ELR (cell line): ENCODE measurements around the gene STIMATE.
A peak's percentile ranks its signal among the peaks of the same experiment; 100 is the strongest.

Experiments
- DNase-seq: peaks from one replicate; pipeline ENCODE4 v3.0.0-alpha.2; 2015; ENCODE audit warnings: low read depth

Gene STIMATE

DNA sequence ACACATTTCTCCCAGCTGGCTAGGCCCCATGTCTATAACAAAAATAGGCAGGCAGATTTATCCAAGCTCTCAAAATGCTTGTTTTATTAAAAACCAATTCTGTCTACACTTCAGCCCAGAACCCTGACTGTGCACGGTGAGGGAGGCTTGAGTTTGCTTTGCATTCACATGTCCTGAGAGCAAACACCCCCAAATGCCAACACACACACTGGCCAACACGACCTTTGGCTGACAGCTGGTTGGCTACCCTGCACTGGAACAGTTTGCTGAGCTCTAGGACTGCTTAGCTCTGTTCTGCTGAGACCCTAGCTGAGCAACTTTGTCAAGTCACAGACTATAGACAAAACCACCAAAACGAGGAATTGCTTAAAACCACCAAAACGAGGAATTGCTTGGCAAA, 3.6 kb downstream of the STIMATE start:
- no peak for DNase-seq

DNA sequence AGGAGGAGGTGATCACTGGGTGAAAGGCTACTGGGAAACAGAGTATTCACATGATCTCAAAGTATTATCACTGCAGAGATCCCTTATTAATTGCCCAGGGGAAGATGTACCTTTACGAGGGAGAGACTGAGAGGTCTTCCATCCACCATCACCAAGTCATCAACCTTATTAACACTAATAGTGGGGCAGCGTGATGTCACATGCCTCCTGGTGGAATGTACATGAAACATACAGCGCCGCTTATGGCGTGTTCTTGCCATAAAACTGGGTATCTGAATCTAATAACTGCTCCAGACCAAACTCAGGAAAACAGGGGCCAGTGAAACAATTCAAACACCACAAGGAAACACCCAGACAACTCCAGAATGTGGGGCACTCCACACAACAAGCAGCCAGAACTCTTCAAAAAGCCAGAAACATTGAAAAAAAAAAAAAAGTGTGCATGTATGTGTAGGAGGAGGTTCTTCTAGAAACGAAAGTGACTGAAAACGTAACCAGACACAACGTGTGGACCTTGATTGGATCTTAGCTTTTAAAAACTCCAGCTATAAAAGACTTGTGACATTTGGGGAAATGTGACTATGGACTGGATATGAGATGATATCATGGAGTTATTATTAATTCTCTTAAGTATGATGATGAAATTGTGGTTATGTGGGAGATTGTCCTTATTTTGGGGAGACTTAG, 4.6 kb downstream of the STIMATE start:
- peak; percentile 19 for DNase-seq

DNA sequence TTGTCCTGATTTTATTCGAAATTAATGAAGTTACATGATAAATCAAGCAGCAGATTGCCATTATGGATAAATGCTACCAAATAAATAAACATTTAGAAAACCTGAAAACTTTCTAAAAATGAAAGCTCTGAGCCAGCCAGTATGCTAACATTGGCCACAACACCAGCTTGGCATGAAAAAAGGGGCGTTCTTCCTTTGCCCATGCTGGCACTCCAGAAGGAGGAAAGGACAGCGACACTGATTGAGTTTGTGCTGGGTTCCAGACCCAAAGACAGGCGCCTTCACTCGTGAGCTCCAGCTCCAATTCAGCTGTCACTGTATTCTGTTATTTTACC, 5.1 kb downstream of the STIMATE start:
- peak; percentile 25 for DNase-seq

DNA sequence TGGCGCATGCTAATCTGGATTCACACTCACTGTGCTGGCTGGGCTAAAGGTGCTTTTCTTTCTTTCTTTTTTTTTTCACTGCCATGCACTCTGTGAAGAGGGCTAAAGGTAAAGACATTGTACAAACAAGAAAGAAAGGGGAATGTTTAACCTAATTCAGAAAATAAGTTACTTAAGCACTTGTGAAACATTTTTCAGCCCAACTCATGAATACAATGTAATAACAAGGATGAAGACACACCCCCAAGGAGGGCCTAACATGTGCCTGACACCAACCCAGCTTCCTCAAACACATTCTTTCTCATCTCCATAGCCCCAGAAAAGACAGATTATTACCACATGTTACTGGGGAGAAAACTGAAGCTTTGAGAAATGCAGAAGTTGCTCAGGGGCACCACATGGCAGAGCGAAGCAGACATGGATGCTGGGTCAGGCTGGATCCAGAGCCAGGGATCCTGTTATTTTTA, 5.7 kb downstream of the STIMATE start:
- no peak for DNase-seq

DNA sequence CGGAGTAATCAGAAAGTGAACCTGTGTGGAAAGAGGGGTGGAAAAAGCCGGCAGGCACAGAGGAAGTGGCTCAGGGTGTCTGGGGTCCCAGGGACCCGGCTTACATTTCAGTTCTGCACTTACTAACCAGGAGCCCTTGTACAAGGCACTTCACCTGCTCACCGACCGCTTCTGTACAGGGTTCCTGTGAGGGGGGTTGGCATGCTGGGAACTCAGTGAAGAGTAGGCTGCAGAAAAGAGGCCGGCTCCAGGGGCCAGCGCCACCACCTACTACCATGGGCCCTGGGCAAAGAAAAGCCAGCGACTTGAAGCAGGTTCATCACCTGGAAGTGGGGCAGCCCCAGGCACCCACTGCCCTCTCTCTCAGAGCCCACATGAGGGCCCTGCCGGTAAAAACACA, 6.2 kb downstream of the STIMATE start:
- DNase-seq = peak; percentile 14

DNA sequence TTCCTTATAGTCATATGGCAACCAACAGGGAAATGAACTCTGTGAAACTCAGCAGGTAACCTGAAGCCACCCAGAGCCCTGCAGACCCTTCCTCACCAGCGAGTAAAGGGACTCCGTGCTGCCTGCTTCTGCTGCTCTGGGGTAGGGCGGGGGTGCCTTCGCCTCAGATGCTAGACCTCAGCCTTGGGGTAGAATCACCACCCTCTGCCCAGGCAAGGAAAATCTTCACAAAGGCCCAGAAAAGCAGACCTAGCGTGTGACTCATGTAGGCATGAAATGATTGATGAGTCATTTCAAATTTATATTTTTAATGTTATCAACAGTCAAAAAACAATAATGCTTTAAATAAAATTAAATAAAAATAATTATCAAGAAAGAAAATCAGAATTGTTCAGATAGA, 6.6 kb downstream of the STIMATE start:
- peak; percentile 62 for DNase-seq

DNA sequence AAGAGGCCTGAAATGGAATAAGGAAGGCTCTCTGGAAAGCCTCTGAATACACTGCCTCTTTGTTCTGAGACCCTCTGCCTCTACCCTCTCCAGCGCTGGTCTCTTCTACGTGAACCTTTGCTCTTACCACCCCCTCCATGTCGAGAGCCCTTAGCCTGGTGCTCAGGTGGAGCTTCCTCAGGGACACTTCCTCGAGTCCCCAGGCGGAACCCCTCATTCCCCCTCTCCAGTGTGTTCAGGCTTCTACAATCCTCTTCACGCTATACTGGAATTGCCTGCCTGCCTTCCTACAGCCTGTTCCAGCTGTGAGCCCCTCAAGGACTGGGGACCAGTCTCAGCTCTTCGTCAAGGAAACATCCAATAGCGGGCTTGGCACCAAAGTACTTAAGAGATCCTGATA, 7.4 kb downstream of the STIMATE start:
- no peak for DNase-seq

DNA sequence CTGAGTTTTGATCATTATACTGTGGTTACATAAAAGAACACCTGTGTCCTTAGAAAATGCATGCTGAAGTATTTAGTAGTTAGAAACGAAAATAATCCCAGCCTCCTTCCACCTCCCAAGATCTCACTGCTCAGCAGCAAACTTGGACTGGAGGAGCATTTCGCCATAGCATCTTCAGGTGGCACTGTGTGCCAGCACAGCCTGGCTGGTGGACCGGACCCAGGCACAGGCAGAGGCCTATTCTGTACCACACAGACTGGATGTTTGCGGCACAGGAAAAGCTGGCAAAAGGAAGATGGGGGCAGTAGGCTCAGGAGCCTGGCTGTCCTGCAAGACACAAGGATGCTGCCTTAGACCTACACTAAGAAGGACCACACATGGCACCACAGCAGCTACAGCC, 10.2 kb downstream of the STIMATE start:
- no peak for DNase-seq

DNA sequence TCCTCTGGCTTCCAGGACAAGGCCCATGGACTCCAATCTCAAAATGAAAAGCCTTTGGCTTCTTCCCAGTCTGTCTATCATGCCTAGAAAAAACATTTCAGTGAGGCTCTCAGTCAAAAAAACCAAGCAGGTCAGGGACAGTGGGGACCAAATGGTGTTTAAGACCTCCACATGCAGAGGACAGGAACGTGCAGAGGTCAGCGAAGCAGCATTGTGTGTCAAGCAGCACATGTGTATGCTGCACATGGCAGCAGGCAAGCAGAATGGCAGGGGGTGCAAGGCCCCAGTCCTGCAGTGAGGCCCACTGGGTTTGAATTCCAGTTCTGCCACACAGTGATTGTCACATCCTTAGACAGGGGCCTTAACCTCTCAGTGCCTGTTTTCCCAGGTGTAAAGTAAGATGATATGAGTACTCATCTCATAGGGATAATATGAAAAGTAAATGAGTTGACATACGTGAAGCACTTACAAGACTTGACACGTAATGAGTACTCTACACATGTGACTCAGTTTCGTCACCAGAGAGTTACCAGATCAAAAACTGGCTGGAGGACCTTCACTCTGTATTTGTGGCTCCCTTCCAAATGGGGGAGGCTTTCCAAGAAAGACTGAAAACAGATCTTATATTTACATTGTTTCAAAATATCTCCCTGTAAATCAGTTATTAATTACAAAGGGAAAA, 11.2 kb downstream of the STIMATE start:
- DNase-seq = no peak

DNA sequence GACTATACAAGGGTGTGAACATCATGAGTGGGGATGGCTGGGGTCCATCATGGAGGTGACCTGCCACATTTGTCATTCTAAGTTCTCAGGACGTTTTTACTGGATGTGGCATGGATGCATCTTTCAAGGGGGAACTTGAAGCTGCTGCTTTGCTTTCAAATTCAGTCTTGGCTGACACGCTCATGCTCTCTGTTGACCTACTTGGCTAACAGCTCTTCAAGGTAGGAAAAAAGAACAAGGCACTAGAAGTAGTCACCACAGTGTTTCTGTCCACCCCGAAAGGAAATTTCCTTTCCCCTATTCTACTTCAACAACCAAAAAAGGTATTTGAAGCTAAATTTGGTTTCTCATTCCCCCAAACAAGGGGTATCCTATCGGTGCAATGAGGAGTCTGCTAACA, 15.0 kb downstream of the STIMATE start:
- DNase-seq = no peak

DNA sequence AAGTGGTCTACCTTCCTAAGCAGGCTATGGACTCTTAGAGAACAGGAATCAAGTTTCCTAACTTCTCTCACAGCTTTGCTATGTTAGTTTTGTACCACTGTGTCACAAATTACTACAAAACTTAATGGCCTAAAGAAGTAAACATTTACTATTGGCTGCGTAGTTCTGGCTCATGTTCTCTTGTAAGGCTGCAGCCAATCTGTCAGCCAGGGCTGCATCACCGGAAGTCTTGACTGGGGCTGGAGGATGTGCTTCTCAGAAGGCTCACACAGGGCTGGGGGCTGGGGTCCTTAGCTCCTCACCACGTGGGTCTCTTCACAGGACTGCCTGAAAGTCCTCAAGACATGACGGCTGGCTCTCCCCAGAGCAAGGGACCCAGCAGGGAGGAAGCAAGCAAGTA, 15.5 kb downstream of the STIMATE start:
- no peak for DNase-seq

DNA sequence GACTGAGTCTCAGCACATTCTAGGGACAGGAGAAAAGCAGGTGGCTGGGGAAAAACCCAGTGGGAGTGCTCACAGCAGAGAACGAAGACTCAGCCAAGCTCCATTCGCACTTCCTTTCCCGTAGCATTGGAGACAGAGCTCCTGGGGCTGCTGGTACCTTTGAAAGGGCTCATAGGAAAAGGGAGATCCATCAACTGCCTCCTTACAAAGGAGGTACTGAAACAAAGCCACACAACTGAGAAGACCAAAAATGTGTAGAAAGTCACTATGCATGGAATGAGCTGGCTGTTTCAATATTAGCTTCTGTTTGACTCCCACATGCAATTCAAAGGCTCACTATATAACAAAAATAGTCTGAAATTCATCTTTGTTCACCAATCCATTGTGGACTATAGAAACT, 16.9 kb downstream of the STIMATE start:
- no peak for DNase-seq

DNA sequence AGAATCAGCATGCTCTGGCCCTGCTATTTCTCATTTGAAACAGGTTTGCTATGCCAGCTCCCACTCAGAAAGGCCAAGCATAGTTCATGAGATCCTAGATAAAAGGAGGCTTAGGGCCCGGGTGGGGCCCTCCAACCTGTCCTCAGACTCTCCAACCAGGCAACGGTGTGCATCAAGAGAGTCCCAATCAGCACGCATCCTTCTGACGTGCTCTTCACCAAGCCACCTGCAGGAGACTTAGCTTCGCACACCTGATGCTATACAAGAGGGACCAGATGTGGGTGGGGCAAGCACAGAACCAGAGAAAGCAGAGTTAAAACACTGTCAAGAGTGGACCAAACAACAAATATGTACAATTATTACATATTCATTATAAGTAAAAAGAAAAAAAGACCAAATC, 17.3 kb downstream of the STIMATE start:
- DNase-seq = no peak

DNA sequence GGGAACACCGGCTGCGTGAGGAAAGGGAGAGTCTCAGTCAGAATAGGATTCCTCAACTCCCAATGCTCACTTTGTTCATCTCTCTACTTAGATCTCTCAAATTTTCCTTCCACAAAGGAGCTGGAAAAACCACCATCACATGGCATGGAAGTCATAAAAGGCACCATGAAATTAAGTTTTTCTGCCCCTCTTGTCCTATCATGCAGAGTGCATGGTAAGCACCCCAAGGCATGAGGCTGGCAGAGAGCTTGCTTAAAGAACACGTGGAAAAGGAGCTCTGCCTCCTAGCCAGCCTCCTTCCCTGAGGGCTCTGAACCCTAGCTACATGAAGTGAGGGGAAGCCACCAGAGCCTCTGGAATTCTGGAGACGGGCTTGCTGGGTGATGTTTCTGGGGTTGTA, 17.8 kb downstream of the STIMATE start:
- DNase-seq = no peak

DNA sequence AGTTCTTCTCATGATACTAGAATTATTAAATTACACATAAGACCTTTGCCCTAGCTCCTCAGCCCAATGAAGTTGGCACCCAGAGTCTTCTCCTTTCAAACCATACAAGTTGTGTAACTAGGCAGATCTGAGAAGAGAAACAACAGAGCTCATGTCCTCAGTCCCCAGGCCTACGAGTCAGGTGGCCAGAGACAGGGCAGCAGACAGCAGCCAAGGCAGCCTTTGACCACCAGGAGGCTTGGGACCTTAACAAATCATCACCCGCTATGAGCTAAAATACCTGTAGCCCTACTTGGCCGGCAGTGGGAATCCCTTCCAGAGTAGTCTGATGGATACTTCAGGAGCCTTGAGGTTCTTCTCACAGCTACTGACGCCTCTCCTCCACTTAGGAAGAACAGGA, 18.3 kb downstream of the STIMATE start:
- DNase-seq = peak; percentile 10

DNA sequence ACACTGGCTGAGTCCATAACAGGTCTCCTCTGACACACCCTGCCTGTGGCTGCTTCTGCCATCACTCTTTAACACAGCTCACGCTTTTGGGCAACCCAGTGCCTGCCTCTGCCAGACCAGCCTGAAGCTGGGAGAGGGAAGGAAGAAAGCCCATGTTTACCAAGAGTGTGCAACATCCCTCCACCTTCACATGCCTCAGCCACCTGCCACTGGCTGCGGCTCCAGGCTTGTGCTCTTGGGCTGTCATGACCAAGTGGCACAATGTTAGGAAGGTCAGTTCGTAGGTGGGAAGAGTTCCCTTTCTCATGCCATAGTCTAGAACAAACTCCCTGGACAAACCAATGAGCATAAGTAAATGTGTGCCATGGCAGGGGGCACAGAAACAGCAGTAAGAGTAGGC, 20.3 kb downstream of the STIMATE start:
- no peak for DNase-seq

DNA sequence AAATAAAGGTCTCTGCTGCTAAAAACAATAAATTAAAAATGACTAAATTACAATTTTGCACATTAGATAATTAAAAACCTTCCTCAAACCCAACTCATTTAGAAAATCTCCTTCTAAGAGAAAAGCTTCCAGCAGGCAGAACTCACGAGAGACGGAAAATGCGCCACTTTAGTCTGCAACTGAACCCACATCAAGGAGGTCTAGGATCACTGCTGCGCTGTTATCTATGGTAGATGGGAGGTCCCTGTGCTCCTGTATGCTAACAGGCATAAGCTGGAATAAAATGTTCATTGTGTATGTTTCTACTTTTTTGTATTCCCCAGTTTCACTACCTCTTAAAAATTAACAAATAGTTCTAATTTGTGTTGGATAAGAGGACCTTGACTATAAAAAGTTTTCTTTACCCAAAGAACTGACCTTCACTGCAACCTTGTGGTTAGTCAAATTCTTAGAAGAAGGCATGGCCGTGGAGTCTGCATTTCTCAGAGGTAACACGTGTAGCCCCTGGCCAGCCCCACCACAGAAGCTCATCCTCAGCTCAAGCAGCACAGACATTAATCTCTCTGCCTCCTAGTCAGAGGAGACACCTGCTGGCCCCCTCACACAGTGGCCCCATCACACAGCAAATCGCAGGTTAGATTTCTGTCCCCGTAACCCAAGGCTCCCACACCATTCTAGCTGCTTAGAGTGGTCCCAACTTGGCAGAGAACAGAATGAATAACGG, 22.3 kb downstream of the STIMATE start:
- DNase-seq = no peak

DNA sequence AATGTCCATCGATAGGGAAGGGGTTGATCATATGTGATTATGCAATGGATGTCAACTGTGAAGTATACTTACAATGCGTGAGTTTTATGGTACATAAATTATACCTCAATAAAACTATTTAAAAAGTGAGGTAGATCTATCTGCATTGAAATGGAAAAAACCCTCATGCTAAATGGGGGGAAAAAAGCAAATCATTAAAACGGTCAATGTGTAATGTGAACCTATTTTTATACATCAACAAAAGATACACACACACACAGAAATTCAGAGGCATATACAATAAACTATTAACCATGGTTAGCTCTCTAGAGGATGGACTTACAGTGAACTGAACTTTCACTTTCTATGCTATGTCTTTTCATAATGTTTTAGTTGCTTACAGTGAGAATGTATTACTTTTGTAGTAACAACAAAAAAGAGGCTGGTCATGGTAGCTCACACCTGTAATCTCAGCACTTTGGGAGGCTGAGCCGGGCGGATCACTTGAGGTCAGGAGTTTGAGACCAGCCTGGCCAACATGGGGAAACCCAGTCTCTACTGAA, 23.1 kb downstream of the STIMATE start:
- no peak for DNase-seq

DNA sequence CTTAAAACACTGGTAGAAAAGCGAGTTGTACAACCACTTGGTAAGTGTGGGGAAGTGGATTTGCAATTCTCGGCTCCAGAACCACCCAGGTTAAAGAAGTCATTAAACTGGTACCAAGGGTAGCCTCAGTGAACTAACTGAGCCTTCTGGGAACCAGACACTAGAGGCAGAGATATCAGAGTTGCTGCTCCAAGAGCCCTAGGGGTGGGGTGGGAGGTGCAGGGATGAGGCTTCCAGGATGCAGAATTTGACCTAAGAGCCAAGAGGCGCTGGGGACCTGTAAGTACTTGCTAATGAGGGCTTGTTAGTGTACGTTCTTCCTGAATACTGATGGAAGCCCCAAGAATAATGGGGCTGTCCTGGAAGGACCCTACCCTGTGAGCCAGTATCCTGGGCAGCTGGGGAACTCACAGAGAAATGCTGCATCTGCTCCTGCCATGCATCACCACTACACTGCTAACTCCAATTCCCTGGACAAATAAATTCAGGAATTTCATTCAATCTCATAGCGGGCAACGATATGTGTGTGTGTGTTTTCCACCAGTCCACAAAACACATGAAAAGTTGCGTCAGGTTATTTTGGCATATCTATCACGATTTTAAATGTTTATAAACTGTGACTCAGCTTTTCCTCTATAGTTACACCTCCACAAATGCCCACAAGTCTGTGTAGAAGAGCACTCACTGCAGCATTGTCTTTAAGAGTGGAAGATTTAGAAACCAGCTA, 23.8 kb downstream of the STIMATE start:
- DNase-seq = peak; percentile 36

DNA sequence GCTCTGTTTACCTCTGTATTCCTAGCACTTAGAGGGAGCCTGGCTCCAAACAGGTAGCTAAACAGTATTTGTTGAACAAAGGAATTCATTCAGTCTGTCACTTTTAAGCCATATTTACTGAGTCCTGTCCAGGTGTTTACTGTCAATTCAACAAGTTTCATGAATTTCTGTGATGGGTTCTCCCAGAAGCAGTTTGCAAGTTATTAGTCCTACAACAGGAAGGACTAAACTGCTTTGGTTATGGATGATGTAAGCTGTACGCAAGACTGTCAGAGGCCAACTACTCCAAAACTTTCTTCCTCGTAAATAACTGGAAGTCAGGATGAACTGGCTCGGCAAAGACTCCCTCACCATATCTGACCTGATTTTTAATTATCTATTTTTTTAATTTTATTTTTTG, 25.1 kb downstream of the STIMATE start:
- no peak for DNase-seq

DNA sequence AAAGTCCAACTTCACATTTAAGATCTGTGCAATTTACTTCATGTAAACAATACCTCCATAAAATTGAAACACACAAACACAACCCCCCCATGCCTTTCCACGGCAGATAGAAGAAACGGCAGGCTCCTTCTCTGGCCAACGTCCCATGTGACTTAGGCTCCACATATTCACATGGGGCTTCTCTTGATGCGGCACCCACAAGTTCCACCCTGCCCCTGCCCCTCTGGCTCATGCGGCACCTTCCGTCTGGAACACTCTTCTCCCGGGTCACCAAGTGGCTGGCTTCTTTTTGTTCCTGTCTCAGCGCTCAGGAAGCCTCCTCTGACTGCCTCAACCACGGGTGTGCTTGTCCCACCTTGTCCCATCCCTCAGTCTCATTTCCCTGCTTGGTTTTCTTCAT, 25.6 kb downstream of the STIMATE start:
- DNase-seq = no peak

DNA sequence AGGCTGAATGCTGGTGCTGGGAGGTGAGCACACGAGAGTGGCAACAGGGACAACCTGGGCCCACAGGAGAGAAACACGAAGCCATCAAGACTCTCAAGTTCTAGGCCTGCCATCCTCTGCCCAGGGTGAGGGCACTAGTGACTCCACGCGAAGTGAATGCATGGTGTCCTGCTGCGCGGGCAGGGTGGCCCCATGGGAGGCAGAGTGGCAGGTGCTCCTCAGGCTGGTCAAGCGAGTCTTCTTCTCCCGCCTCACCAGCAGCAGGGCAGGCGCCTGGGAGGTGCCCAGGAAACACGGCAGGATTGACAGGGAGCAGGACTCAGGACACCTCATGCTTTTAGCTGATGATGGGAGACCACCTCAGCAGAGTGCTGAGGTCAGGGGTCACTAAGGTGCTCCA, 26.9 kb downstream of the STIMATE start:
- DNase-seq = no peak
